ENCODE measurements around the gene SLC35F3. TPM values are rescaled to one million over a fixed set of nuclear protein-coding genes. Genes with fewer than 3 reads are reported as not detected.

Gene SLC35F3
- total and polyA plus RNA-seq, 2 experiments from 2014 or later, result 0.80 to 1.3 TPM

- TF ChIP-seq CTCF (IDR thresholded peaks at IDR 0.05; ENCODE audit: poor library complexity) (no peak), EZH2 (IDR thresholded peaks at IDR 0.05; ENCODE audit: borderline replicate concordance) (no peak), EZH2phosphoT487 (IDR thresholded peaks at IDR 0.05; ENCODE audit: low read depth, severe bottlenecking, unreplicated experiment) (no peak)
- Histone ChIP-seq H3K9me2 (replicated peaks; ENCODE audit: insufficient read depth) (no peaks in the 10 kb centered on the region), H3K4me1 (ENCODE audit: insufficient read depth) (no peaks in the 10 kb centered on the region), H3K9me3 (ENCODE audit: low read depth) (no peaks in the 10 kb centered on the region), H3K4me2 (no peak overlapping the region), H3K79me2 (no peaks in the 10 kb centered on the region), H3K36me3 (replicated peaks; ENCODE audit: insufficient read depth, low read depth) (no peaks in the 10 kb centered on the region), H4K20me1 (ENCODE audit: insufficient read depth, poor library complexity, severe bottlenecking) (no peaks in the 10 kb centered on the region), H3K4me3 (no peak overlapping the region), H3K27me3 (no peaks in the 10 kb centered on the region), H2AFZ (no peak overlapping the region), H3K27ac (no peak overlapping the region)
- WGBS (ENCODE audit: low lambda C conversion rate, missing lambda C conversion rate), result 97% methylated on average over 2 of the region's 2 CpGs
- no peak for DNase-seq (ENCODE audit: low spot score)
These were observed 39.9 kb upstream of the SLC35F3 start for GRCh38 chr1:233864578-233864977.

- DNase-seq (ENCODE audit: low spot score), result no peak
- no peak for TF ChIP-seq EZH2 (IDR thresholded peaks at IDR 0.05; ENCODE audit: borderline replicate concordance)
- TF ChIP-seq EZH2phosphoT487 (IDR thresholded peaks at IDR 0.05; ENCODE audit: low read depth, severe bottlenecking, unreplicated experiment), result no peak
- no peak for TF ChIP-seq CTCF (IDR thresholded peaks at IDR 0.05; ENCODE audit: poor library complexity)
- no peaks in the 10 kb centered on the region for H4K20me1 ChIP-seq (ENCODE audit: insufficient read depth, poor library complexity, severe bottlenecking)
- no peak overlapping the region for H3K27ac ChIP-seq
- no peaks in the 10 kb centered on the region for H3K9me3 ChIP-seq (ENCODE audit: low read depth)
- H3K9me2 ChIP-seq (replicated peaks; ENCODE audit: insufficient read depth), result no peaks in the 10 kb centered on the region
- H3K4me2 ChIP-seq, result no peak overlapping the region
- no peaks in the 10 kb centered on the region for H3K79me2 ChIP-seq
- no peaks in the 10 kb centered on the region for H3K27me3 ChIP-seq
- H2AFZ ChIP-seq, result no peak overlapping the region
- no peaks in the 10 kb centered on the region for H3K4me1 ChIP-seq (ENCODE audit: insufficient read depth)
- 95% methylated on average over 2 of the region's 2 CpGs for whole genome bisulfite sequencing (ENCODE audit: low lambda C conversion rate, missing lambda C conversion rate)
- no peaks in the 10 kb centered on the region for H3K36me3 ChIP-seq (replicated peaks; ENCODE audit: insufficient read depth, low read depth)
- no peak overlapping the region for H3K4me3 ChIP-seq
These were observed 39.3 kb upstream of the SLC35F3 start for GRCh38 chr1:233865216-233865615.

GRCh38 chr1:233865902-233866301 lies 38.6 kb upstream of the SLC35F3 start:
- H3K4me1 ChIP-seq (ENCODE audit: insufficient read depth), result no peaks in the 10 kb centered on the region
- H3K4me2 ChIP-seq, result no peak overlapping the region
- H4K20me1 ChIP-seq (ENCODE audit: insufficient read depth, poor library complexity, severe bottlenecking), result no peaks in the 10 kb centered on the region
- no peaks in the 10 kb centered on the region for H3K9me3 ChIP-seq (ENCODE audit: low read depth)
- H3K27ac ChIP-seq, result no peak overlapping the region
- no peaks in the 10 kb centered on the region for H3K36me3 ChIP-seq (replicated peaks; ENCODE audit: insufficient read depth, low read depth)
- 100% methylated on average over 1 of the region's 1 CpG for WGBS (ENCODE audit: low lambda C conversion rate, missing lambda C conversion rate)
- H2AFZ ChIP-seq, result no peak overlapping the region
- H3K79me2 ChIP-seq, result no peaks in the 10 kb centered on the region
- no peaks in the 10 kb centered on the region for H3K27me3 ChIP-seq
- no peak for TF ChIP-seq EZH2phosphoT487 (IDR thresholded peaks at IDR 0.05; ENCODE audit: low read depth, severe bottlenecking, unreplicated experiment)
- no peak for TF ChIP-seq CTCF (IDR thresholded peaks at IDR 0.05; ENCODE audit: poor library complexity)
- no peak for TF ChIP-seq EZH2 (IDR thresholded peaks at IDR 0.05; ENCODE audit: borderline replicate concordance)
- DNase-seq (ENCODE audit: low spot score), result no peak
- H3K9me2 ChIP-seq (replicated peaks; ENCODE audit: insufficient read depth), result no peaks in the 10 kb centered on the region
- H3K4me3 ChIP-seq, result no peak overlapping the region

- no peaks in the 10 kb centered on the region for H3K4me1 ChIP-seq (ENCODE audit: insufficient read depth)
- 78% methylated on average over 2 of the region's 2 CpGs for WGBS (ENCODE audit: low lambda C conversion rate, missing lambda C conversion rate)
- H3K79me2 ChIP-seq, result no peaks in the 10 kb centered on the region
- no peaks in the 10 kb centered on the region for H3K27me3 ChIP-seq
- H3K4me2 ChIP-seq, result no peak overlapping the region
- no peak for DNase-seq (ENCODE audit: low spot score)
- H3K9me3 ChIP-seq (ENCODE audit: low read depth), result no peaks in the 10 kb centered on the region
- no peaks in the 10 kb centered on the region for H4K20me1 ChIP-seq (ENCODE audit: insufficient read depth, poor library complexity, severe bottlenecking)
- TF ChIP-seq EZH2phosphoT487 (IDR thresholded peaks at IDR 0.05; ENCODE audit: low read depth, severe bottlenecking, unreplicated experiment) (no peak), CTCF (IDR thresholded peaks at IDR 0.05; ENCODE audit: poor library complexity) (no peak), EZH2 (IDR thresholded peaks at IDR 0.05; ENCODE audit: borderline replicate concordance) (no peak)
- H3K9me2 ChIP-seq (replicated peaks; ENCODE audit: insufficient read depth), result no peaks in the 10 kb centered on the region
- no peak overlapping the region for H3K27ac ChIP-seq
- no peak overlapping the region for H2AFZ ChIP-seq
- no peak overlapping the region for H3K4me3 ChIP-seq
- H3K36me3 ChIP-seq (replicated peaks; ENCODE audit: insufficient read depth, low read depth), result no peaks in the 10 kb centered on the region
These were observed 37.4 kb upstream of the SLC35F3 start for GRCh38 chr1:233867028-233867427.
